Epithelial cell of esophagus (primary cell): ENCODE results near the gene FAM170B.

Source experiments
- DNase-seq: peaks from one replicate; pipeline ENCODE4 v3.0.0; 2010; ENCODE audit warnings: low read depth
- H3K4me3 ChIP-seq: 2 replicates; pipeline ENCODE4 v1.5.1; 2011; ENCODE audit warnings: mild to moderate bottlenecking, low read length, control low read depth
- TF ChIP-seq, protein P1 (sequence below): IDR thresholded peaks from 2 replicates; pipeline ENCODE4 v1.5.1; 2011; ENCODE audit warnings: low read depth, mild to moderate bottlenecking, low read length, control low read depth, inconsistent platforms; ENCODE audit not compliant: insufficient read depth; ENCODE audit errors: missing control alignments

Gene FAM170B

DNA sequence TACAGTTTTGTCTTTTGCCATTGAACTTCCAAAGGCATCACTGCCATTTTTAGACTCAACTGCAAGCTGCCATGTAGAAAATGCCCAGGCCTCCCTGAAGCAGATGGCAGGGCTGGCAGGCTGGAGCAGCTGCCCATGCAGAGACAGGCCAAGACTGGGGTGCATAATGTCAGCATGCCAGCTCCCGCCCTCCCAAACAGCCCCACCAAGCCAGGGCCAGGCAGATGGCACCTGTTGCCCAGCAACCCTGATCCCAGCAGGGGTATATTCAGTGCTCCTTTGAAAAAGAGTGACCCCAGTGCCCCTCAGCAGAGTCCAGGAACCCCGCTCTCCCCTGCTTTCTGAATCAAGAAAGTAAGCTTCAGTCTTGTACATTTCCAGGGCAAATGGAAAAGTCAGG lies 51.1 kb downstream of the FAM170B start:
- DNase-seq, result no peak
- TF ChIP-seq, protein P1, sequence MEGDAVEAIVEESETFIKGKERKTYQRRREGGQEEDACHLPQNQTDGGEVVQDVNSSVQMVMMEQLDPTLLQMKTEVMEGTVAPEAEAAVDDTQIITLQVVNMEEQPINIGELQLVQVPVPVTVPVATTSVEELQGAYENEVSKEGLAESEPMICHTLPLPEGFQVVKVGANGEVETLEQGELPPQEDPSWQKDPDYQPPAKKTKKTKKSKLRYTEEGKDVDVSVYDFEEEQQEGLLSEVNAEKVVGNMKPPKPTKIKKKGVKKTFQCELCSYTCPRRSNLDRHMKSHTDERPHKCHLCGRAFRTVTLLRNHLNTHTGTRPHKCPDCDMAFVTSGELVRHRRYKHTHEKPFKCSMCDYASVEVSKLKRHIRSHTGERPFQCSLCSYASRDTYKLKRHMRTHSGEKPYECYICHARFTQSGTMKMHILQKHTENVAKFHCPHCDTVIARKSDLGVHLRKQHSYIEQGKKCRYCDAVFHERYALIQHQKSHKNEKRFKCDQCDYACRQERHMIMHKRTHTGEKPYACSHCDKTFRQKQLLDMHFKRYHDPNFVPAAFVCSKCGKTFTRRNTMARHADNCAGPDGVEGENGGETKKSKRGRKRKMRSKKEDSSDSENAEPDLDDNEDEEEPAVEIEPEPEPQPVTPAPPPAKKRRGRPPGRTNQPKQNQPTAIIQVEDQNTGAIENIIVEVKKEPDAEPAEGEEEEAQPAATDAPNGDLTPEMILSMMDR, result no peak
- H3K4me3 ChIP-seq, result no peak overlapping the region

DNA sequence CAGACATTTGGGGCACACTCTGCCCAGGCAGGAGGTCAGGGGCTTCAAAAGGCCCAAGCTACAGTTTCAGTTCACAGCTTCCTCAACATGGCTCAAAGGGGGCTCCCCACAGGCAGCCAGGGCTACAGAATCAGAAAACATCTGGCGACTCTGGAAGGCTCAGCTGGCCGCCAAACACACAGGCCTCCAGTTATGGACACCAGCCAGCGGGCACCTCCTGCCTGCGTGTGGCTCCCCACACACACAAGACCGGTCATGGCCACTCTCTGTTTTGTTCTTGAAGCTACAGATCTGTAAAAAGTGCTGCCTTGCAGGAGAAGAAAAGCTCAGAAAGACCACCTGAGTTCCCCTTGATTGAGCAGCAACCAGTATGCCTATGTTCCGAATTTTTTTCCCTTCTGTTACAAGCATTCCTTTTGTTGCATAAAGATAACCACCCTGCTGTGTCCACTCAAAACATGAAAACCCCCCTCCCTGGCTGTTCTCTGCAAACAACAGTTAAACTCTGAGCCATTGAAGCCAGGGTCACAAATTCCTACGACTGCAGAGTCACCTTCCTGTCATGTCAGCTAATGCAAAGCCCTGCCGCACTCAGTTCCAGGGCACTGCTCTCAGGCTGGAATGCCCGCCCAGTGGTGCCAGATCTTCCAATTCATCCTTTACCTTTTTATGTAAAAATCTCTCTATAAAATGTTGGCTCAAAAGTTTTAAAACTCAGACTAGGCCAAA lies 52.1 kb downstream of the FAM170B start:
- DNase-seq, result no peak
- TF ChIP-seq, protein P1, result no peak
- H3K4me3 ChIP-seq, result no peak overlapping the region
